GM19023 (cell line): ENCODE measurements around the gene GZMM.

ENCODE experiments used
- ATAC-seq: cut with Tn5 transposase; IDR thresholded peaks from one replicate; pipeline ENCODE4 v1.9.1; 2021; ENCODE audit warnings: mild to moderate bottlenecking, moderate library complexity; ENCODE audit not compliant: unreplicated experiment

Gene GZMM

DNA sequence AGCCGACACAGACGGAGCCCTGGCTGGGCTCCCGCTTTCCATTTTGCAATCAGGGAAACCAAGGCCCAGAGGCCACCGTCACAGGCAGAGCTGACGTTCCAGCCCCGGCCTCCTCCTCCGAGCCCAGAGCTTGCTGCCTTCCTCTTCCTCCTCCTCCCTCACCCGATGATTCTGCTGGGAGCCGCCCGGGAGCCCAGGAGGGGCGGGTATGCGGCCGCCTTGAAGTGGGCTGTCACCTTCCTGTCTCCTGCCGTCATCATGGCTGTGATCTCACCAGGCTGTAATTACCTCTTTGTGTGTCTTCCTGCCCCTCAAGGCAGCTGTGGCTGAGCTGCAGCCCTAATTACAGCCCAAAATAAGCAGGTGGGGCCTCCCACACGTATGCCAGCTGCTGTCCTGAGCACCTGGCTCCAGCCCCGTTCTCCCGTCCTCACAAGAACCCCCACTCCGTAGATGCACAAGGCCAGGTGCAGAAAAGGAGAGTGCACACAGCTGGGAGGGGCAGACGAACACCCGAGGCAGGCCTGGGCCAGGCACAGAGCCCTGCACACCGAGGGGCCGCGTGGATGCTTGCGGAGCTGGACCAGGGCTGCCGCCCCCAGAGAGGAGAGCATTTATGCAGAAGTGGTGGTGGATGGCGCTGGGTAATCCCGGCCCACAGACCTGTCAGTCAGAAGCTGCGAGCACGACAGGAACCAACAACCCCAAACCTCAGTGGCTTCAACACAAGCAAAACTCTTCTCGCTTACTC, 32.6 kb upstream of the GZMM start:
- no peak for ATAC-seq

DNA sequence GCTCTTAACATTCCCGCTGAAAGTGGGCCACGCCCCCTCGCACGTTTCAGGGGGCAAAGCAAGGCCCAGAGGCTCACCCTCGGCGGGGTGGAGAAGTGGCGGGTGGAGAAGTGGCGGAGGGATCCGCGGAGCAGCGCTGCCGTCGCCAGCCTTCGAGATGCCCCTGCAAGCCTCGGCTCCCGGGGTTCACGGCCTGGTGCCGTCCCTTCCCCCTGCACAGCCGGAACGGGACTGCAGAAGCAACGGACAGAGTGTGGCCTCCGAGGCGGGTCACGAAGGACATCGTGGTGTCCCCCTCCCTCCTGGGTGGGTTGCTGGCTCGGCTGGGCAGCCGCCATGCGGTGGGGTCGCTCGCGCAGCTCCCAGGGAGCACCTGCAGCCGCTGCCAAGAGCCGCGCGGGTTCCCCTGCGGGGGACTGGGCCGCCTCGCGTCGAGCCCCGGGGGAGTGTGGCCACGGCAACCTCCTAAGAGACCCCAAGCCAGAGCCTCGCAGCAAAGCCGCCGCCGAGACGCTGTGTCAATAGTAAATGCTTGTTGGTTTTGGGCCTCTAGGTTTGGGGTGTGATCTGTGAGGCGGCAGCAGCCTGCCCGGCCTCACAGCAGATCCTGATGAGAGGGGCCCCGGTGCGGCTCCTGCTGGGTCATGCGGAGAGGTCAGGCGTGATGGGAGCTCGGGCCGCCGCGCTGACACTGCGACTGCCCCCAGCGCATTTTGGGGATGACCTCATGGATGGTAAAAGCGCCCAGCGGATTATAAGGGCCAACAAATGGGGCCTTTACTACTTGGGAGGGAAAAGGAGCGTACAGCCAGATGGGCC, 31.1 kb upstream of the GZMM start:
- no peak for ATAC-seq

DNA sequence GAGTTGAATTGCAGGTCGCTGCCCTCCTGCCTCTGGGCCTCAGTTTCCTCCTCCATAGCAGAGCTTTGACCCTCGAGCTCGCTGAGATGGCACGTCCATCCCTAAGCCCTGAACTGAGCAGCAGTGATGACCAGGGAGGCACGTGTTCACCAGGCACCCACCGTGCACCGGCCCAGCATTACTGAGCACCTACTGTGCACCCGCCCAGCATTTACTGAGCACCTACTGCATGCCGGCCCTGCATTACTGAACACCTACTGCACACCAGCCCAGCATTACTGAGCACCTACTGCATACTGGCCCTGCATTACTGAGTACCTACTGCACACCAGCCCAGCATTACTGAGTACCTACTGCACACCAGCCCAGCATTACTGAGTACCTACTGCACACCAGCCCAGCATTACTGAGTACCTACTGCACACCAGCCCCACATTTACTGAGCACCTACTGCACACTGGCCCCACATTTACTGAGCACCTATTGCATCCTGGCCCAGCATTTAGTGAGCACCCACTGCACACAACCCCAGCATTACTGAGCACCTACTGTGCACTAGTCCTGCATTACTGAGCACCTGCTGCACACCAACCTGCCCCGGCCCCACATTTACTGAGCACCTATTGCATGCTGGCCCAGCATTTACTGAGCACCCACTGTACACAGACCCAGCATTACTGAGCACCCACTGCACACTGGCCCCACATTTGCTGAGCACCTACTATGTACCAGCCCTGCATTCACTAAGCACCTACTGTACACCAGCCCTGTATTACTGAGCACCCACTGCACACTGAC, 30.3 kb upstream of the GZMM start:
- no peak for ATAC-seq

DNA sequence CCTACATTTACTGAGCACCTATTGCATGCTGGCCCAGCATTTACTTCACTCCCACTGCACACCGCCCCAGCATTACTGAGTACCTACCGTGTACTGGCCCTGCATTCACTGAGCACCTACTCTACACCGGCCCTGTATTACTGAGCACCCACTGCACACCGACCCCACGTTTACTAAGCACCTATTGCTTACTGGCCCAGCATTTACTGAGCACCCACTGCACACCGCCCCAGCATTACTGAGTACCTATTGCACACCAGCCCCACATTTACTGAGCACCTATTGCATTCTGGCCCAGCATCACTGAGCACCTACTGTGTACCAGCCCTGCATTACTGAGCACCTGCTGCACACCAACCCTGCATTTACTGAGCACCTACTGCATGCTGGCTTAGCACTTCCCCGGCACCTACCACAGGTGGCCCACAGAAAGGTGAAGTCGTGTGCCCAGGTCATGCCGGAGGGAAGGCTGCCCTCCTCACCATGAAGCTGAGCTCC, 29.6 kb upstream of the GZMM start:
- no peak for ATAC-seq

DNA sequence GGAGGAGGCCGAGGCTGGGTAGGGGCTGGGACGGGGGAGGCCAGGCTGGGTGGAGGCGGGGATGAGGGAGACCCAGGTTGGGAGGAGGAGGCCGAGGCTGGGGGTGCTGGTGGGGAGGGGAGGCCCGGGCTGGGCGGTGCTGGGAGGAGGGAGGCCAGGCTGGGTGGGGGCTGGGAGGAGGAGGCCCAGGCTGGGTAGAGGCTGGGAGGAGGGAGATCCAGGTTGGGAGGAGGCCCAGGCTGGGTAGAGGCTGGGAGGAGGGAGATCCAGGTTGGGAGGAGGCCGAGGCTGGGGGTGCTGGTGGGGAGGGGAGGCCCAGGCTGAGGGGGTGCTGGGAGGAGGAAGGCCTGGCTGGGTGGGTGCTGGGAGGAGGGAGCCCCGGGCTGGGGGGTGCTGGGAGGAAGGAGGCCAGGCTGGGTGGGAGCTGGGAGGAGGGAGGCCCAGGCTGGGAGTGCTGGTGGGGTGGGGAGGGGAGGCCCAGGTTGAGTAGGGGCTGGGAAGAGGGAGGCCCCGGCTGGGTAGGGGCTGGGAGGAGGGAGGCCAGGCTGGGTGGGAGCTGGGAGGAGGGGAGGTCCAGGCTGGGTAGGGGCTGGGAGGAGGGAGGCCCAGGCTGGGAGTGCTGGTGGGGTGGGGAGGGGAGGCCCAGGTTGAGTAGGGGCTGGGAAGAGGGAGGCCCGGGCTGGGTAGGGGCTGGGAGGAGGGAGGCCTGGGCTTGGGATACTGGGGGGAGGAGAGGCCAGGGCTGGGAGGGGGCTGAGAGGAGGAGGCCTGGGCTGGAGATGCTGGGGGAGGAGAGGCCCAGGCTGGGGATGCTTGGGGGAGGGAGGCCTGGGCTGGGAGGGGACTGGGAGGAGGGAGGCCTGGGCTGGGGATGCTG, 25.9 kb upstream of the GZMM start:
- ATAC-seq, result no peak

DNA sequence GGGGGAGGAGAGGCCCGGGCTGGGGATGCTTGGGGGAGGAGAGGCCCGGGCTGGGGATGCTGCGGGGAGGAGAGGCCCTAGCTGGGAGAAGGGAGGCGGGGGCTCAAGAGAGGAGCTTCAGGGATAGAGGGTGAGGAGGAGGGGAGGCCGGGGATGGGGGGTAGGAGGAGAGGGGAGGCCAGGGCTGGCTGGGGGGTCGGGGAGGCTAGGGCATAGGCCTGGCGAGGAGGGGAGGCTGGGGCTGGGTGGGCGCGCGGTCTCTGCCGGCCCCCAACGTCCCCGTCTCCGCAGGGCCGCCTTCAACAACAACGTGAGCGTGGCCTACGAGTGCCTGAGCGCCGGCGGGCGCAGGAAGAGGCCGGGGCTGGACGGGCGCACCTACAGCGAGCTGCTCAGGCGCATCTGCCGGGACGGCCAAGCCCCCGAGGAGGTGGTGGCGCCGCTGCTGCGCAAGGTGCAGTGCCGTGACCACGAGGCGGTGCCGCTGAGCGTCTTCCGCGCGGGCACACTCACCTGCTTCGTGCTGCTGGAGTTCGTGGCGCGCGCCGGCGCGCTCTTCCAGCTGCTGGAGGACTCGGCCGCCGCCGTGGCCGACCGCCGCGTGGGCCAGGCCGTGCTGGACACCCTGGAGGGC, 25.1 kb upstream of the GZMM start:
- ATAC-seq, result no peak

DNA sequence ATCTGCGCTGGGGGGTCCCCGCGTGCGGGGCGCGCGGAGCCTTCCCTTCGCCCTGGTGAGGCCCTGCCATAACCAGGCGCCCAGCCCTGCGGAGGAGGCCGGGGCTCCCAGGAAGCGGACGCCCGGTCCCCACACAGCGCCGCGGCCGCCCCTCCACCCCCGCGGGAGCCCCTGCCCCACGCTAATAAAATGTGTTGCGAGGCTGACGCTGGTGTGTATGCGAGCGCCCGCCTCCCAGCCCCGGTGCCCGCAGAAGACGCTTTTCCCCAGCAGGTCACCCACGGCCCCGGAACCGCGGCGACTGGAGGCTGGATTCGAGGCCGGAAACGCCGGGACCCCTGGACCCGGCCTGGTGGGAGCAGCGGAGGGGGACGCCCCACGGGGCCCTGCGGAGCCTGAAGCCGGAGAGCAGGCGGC, 24.4 kb upstream of the GZMM start:
- ATAC-seq, result no peak

DNA sequence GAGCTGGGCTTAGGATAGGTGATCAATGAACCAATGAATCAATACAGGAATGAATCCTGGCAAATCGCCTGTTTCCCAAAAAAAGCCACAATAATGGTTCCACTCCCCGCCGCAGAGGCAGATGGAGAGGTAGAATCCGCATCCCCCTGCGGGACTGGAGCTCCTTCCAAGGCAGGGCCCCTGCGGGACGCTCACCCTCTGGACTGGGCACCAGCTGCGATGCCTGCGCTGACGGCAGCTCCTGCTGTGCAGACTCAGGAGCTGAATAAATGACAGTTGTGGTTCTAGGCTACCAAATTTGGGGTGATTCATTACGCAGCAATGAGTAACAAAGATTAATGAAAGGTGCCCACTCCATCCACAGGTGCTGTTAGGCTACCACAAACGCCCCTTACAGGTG, 21.1 kb upstream of the GZMM start:
- no peak for ATAC-seq

DNA sequence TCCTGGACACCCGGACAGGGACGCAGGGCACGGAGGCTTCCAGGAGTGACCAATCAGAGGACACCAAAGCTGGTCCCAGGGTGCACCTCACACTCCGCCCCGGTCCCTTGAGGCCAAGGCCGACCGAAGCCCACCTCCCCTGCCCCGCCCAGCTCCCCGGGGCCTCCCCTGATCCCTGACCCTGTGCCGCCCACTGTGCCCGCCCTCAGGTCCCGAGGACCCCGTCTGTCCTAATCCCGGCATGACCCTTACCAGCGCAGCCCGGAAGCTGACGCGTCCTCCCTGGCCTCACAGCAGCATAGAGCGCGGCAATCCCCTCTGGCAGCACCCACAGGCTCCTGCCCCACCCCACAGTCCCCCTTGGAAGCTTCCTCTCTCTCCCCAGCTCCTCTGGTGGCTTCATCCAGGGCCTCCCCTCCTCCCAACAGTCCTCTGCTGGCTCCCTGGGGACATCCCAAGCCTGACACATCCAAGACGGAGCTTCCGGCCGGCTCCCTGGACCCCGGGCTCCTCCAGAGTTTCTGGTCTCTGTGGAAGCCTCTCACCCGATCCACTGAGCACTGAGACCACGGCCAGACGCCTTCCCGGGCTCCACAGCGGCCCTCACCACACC, 19.7 kb upstream of the GZMM start:
- ATAC-seq, result no peak

DNA sequence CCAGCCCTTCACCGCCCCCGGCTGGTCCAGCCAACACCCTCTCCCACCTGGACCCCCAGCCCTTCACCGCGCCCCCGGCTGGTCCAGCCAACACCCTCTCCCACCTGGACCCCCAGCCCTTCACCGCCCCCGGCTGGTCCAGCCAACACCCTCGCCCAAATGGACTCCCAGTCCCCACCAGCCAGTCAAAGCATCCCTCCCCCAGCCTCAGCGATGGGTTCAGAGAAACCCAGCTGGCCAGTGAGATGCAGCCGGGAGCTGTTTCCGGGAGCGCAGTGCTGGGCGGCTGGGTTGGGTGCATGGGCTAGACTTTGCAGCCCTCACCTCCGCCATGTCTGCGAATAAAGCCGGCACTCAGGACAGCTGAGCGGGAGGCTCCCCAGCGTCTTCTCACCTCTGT, 18.8 kb upstream of the GZMM start:
- no peak for ATAC-seq

DNA sequence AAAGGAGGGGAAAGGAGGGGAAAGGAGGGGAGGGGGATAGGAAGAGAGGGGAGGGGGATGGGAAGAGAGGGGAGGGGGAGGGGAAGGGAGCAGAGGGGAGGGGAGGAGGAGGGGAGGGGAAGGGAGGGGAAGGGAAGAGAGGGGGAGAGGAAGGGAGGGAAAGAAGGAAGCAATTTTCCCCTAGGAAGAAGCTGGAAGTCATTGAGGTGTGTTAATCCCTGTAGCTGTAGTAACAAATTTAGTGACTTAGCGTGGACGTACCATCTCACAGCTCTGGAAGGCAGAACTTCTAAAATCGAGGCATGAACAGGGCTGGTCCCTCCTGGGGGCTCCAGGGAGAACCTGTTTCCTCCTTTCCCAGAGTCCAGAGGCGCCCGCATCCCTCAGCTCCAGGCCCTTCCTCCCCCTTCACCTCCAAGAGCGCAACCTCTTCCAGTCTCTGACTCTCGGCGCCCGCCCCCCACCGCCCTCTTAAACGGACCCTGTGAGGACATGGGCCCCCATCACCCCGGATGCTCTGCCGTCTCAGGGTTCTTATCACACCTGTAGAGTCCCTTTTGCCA, 17.9 kb upstream of the GZMM start:
- no peak for ATAC-seq

DNA sequence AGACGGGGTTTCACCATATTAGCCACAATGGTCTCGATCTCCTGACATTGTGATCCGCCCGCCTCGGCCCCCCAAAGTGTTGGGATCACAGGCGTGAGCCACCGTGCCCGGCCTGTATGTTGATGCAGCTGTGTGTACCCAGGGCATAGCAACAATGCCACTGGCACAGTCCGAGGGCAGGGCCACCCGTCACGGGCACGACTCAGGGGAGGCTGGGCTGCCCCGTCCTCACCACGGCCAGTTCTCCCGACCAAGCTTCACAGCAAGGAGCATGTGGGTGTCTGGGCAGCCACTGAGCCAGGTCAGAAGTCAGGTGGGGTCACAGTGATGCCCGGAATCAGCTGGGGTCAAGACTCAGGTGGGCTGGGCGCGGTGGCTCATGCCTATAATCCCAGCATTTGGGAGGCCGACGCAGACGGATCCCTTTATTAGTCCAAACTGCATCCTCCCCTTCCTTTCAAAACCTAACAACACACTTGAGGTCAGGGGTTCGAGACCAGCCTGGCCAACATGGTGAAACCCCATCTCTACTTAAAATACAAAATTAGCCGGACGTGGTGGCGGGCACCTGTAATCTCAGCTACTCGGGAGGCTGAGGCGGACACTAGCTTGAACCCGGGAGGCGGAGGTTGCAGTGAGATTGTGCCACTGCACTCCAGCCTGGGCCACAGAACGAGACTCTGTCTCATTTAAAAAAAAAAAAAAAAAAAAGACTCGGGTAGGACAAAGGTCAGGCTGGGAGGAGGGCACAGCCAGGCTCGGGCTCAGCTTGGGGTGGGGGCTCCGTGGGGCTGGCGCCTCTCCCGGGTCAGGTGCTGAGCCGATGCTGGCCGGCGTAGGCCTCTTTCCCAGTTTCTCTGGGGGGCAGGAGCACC, 13.5 kb upstream of the GZMM start:
- ATAC-seq, result no peak

DNA sequence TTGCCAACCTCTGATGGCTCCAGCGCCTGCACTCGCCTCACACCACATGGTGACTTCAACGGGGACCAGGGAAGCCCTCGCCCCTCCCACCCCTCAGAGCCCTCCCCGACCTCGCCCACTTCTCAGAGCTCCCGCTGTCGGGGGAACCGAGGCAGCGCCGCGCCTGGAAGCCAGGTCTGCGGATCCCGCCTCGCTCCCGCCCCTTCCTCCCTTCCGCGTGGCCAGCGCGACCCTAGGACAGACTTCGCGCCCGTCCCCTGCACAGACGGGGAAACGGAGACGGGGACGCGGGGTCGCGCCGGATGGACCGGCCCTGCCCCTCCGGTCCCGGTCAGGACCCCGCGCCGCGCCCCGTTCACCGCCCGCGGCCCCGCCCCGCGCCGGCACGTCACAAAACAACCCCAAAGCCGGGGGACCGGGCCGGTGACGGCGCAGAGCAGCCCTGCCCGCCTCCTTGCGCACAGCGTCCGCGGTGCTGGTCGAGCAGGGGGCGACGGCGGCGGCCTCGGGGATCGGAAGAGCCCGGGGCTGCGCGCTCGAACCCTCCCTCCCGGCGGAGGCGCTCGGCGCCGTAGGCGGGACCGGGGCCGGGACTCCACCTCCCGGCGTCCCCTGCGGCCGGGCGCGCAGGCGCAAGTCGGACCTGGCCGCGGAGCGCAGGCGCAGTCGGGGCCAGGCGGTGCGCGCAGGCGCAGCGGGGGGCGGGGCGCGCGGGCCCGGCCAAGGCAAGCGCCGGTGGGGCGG, 12.7 kb upstream of the GZMM start:
- ATAC-seq, result peak; percentile 59

DNA sequence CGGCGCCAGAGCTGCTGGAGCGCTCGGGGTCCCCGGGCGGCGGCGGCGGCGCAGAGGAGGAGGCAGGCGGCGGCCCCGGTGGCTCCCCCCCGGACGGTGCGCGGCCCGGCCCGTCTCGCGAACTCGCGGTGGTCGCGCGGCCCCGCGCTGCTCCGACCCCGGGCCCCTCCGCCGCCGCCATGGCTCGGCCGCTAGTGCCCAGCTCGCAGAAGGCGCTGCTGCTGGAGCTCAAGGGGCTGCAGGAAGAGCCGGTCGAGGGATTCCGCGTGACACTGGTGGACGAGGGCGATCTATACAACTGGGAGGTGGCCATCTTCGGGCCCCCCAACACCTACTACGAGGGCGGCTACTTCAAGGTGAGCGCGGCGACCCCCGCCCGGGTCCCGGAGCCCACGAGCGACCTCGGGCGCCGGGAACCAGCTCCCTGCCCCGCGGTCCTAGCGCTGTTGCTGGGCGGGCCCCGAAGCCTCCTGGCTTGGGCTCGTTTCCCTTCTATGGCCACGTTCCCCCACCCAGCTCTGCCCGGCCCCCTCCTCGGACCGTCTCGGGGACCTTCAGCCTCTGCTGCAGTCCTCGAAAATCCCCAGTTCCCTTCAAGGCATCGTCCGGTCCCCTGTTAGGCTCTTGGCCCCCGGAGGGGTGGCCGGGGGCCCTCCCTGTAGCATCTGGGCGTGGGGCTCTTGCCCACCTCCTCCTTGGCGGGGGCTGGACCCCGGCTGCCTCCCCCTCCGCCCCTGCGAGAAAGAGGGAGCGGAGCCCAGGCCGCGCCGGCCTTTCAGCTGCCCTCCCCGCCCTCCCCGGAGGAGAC, 11.9 kb upstream of the GZMM start, which contains the start of gene CDC34:
Gene CDC34, plus strand, starts transcription at position 8 of the 808 bp plus-strand sequence. Its CDS starts 172 bp downstream, at position 180.
- peak; percentile 9 for ATAC-seq

DNA sequence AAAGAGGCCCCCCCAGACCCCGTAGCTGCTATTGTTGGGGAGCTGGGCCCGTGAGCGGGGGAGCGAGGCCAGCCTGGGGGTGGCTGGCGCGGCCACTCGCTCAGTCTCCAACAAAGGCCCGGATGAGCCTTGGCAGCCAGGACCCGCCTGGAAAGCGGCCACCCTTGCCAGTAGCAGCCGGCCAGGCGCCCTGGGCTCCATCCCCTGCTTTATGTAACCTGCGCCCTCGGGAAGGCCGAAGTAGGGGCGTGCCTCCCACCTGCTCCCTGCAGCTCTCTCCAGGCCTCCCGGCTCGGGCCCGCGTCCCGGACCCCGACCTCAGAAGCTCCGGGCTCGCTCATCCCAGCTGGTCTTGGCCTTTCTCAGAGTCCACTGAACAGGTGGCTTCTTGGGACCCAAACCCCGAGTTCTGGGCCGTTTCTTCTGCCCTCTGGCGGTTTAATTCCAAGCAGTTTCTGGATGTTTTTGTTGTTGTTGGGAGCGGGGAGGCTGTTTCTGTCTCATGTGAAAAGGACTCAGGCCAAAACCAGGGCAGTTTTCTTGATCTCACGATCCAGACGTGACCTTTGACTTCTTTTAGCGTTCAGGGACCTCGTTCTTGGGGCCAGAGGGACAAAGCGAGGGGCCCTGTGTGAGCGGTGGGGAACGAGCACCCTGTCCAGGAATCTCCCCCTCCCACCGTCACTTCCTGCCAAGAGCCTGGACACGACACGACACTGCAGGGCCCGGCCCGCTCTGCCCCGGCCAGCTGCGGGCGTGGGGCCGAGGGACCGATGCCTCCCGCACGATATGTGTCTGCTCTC, 11.1 kb upstream of the GZMM start:
- ATAC-seq, result no peak
